BLaER1 treated with 17β-estradiol and CSF1 and Interleukin-3, amounts not matched to agents 10 nM and 100 nM (cell line): ENCODE measurements around the gene SIPA1.
"Not testable (repeated sequence)": the region's sequence is repeated elsewhere in the genome, so short reads cannot be mapped to it uniquely, and the experiment has no call there.

Experiments used
- H3K27ac ChIP-seq, 11 experiments: shearing (Covaris generic); formaldehyde crosslinking; 2 replicates each; pipeline ENCODE4 v1.8.1; 2022
- H3K27me3 ChIP-seq, 11 experiments: shearing (Covaris generic); formaldehyde crosslinking; 2 replicates each; pipeline ENCODE4 v1.8.1; 2022
- H3K36me3 ChIP-seq, 11 experiments: shearing (Covaris generic); formaldehyde crosslinking; 2 replicates each; pipeline ENCODE4 v1.8.1; 2022
- H3K4me1 ChIP-seq, 10 experiments: shearing (Covaris generic); formaldehyde crosslinking; 2 replicates each; pipeline ENCODE4 v1.8.1; 2022
- H3K4me2 ChIP-seq, 11 experiments: shearing (Covaris generic); formaldehyde crosslinking; 2 replicates each; pipeline ENCODE4 v1.8.1; 2022
- H3K4me3 ChIP-seq, 10 experiments: shearing (Covaris generic); formaldehyde crosslinking; 2 replicates each; pipeline ENCODE4 v1.8.1; 2022
- H3K9ac ChIP-seq, 11 experiments: shearing (Covaris generic); formaldehyde crosslinking; 2 replicates each; pipeline ENCODE4 v1.8.1; 2022
- H3K9me3 ChIP-seq, 11 experiments: shearing (Covaris generic); formaldehyde crosslinking; replicated peaks in 1 of 11; 2 replicates each; pipeline ENCODE4 v1.8.1; 2022
- H4K20me1 ChIP-seq, 11 experiments: shearing (Covaris generic); formaldehyde crosslinking; 2 replicates each; pipeline ENCODE4 v1.8.1; 2022
- Cebpa-rat ChIP-seq, 11 experiments: shearing (Covaris generic); IDR thresholded peaks; 2 replicates each; pipeline ENCODE4 v1.8.1; 2022

The SIPA1 gene

GRCh38 chr11:65634905-65635731 is 2.8 kb upstream of the SIPA1 start:
- peaks cover 58 to 78% (median 65%) of the 10 kb centered on the region in 10 experiments for H3K4me1 ChIP-seq
- no peak overlapping the region for H3K4me2 ChIP-seq
- no peak overlapping the region for H3K4me3 ChIP-seq

GRCh38 chr11:65636108-65637031 is 1.5 kb upstream of the SIPA1 start:
- Histone ChIP-seq H3K9me3 (no peaks in the 10 kb centered on the region), H3K4me2 (peak overlapping the region in 10 of 11 experiments; percentile 89 to 100 (median 98); a peak in 15 of 22 replicates), H3K4me3 (no peak overlapping the region), H3K27me3 (no peaks in the 10 kb centered on the region), H4K20me1 (peaks cover 0 to 63% (median 13%) of the 10 kb centered on the region in 11 experiments; a peak in 14 of 22 replicates), H3K27ac (peak overlapping the region in 1 of 11 experiments; percentile 100; a peak in 2 of 22 replicates), H3K9ac (peak overlapping the region in 6 of 11 experiments; percentile 63 to 96 (median 94); a peak in 7 of 22 replicates), H3K36me3 (peaks cover 47 to 67% (median 53%) of the 10 kb centered on the region in 11 experiments), H3K4me1 (peaks cover 70 to 85% (median 77%) of the 10 kb centered on the region in 10 experiments)
- TF ChIP-seq Cebpa-rat (IDR thresholded peaks at IDR 0.05) = no peak

More at GRCh38 chr11:65634905-65635731, 2.8 kb upstream of the SIPA1 start:
- no peaks in the 10 kb centered on the region for H3K27me3 ChIP-seq
- no peaks in the 10 kb centered on the region for H3K9me3 ChIP-seq
- H3K36me3 ChIP-seq = peaks cover 57 to 74% (median 62%) of the 10 kb centered on the region in 11 experiments
- TF ChIP-seq Cebpa-rat (IDR thresholded peaks at IDR 0.05) = no peak
- H3K27ac ChIP-seq = peak overlapping the region in 4 of 11 experiments; percentile 41 to 58 (median 52); a peak in 4 of 22 replicates
- H4K20me1 ChIP-seq = peaks cover 0 to 75% (median 13%) of the 10 kb centered on the region in 11 experiments; a peak in 14 of 22 replicates
- peak overlapping the region in 3 of 11 experiments; percentile 5 to 63 (median 53); a peak in 3 of 22 replicates for H3K9ac ChIP-seq

DNA sequence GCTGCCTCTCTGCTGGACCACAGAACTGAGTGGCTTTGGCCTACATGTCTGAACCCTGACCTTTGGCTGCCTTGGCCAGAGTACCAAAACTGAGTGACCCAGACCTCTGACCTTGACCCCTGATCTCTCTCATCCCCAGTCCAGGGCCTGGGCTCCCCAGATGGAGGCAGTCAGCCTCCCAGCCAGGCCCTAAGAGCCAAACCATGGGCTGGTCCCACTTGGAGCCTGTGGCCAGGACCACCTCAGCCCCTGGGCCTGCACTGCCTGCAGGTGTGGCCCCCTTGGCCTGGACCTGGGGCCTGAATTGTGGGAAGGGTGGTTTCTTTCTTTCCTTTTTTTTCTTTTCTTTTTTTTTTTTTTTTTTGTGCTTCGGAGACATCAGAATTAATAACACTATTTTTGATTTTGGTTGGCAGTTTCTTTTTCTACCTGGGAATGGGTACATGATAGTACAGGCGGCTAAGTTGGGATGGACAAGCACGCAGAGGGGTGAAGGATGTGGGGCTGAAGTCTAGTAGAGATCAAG is 806 bp upstream of the SIPA1 start:
- H3K9ac ChIP-seq = peak overlapping the region; percentile 84 to 96 (median 88); a peak in 16 of 22 replicates
- H3K36me3 ChIP-seq = peaks cover 46 to 67% (median 54%) of the 10 kb centered on the region in 11 experiments
- peak overlapping the region in 4 of 10 experiments; percentile 71 to 78 (median 76); a peak in 5 of 20 replicates for H3K4me3 ChIP-seq
- no peaks in the 10 kb centered on the region for H3K9me3 ChIP-seq
- TF ChIP-seq Cebpa-rat (IDR thresholded peaks at IDR 0.05) = no peak
- H3K4me1 ChIP-seq = peaks cover 73 to 85% (median 77%) of the 10 kb centered on the region in 10 experiments
- H4K20me1 ChIP-seq = peaks cover 0 to 61% (median 13%) of the 10 kb centered on the region in 11 experiments; a peak in 14 of 22 replicates
- no peaks in the 10 kb centered on the region for H3K27me3 ChIP-seq
- H3K4me2 ChIP-seq = peak overlapping the region; percentile 89 to 100 (median 98)
- peak overlapping the region in 8 of 11 experiments; percentile 94 to 100 (median 98); a peak in 9 of 22 replicates for H3K27ac ChIP-seq

GRCh38 chr11:65639228-65639597 is 1.3 kb downstream of the SIPA1 start:
- Histone ChIP-seq H3K9ac (peak overlapping the region; percentile 84 to 96 (median 88)), H3K4me2 (peak overlapping the region; percentile 89 to 100 (median 98)), H3K36me3 (peaks cover 54 to 69% (median 63%) of the 10 kb centered on the region in 11 experiments), H4K20me1 (peaks cover 0 to 61% (median 18%) of the 10 kb centered on the region in 11 experiments; a peak in 12 of 22 replicates), H3K27ac (peak overlapping the region in 10 of 11 experiments; percentile 72 to 100 (median 98); a peak in 19 of 22 replicates), H3K4me3 (peak overlapping the region; percentile 69 to 94 (median 76)), H3K4me1 (peaks cover 67 to 82% (median 73%) of the 10 kb centered on the region in 10 experiments)
- not testable (repeated sequence) for H3K27me3 ChIP-seq, H3K9me3 ChIP-seq

DNA sequence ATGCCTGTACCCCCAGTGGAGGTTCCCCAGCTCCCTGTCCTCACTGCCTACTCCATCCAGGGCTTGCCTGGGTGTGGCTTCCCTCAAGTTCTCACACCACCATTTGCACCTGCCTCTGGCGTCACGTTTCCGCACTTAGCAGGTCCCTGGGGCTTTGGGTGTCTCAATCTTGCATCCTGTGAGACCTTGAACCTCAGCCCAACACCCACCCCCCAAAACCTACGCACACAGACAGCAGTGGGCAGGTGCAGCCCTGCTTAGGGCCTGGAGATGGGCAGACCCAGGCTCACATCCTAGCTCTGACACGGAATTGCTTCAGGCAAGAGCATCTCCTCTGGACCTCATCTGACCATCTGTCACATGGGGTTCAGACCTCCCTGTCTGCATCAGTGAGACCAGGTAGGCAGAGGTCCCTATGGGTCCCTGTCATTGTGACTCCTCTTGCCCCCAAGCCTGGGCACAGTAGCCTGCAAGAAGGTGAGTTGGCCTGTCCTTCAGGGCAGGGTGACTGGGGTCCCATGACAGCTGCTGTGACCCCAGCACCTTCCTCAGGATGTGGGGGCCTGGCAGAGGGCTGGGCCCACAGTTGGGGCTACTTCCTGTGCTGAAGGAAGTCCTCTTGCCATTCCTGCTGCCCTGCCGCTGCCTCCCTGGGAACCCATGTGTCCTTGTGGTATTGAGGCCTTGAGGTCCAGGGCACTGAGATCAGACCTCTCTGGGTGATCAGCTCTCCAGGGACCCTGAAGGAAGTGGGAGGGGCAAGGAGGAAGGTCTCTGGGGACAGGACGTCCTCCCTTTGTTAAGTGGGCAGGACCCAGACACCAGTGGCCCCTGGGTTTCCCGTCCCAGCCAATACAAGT is 2.0 kb downstream of the SIPA1 start:
- H3K36me3 ChIP-seq = peaks cover 52 to 69% (median 63%) of the 10 kb centered on the region in 11 experiments
- peak overlapping the region; percentile 87 to 100 (median 97) for H3K27ac ChIP-seq
- peak overlapping the region; percentile 89 to 100 (median 98) for H3K4me2 ChIP-seq
- peak in 5 of 11 experiments; percentile 23 to 82 (median 69); a peak in 6 of 22 replicates for TF ChIP-seq Cebpa-rat (IDR thresholded peaks at IDR 0.05)
- H3K27me3 ChIP-seq = no peaks in the 10 kb centered on the region
- peak overlapping the region; percentile 62 to 94 (median 76) for H3K4me3 ChIP-seq
- H3K9ac ChIP-seq = peak overlapping the region; percentile 82 to 96 (median 88)
- H3K9me3 ChIP-seq = no peaks in the 10 kb centered on the region
- H4K20me1 ChIP-seq = peaks cover 0 to 62% (median 24%) of the 10 kb centered on the region in 11 experiments; a peak in 14 of 22 replicates
- peaks cover 62 to 76% (median 68%) of the 10 kb centered on the region in 10 experiments for H3K4me1 ChIP-seq

- TF ChIP-seq Cebpa-rat (IDR thresholded peaks at IDR 0.05) = no peak
Observed at GRCh38 chr11:65640483-65641296, 2.8 kb downstream of the SIPA1 start.

More at GRCh38 chr11:65640483-65641296, 2.8 kb downstream of the SIPA1 start:
- H3K27me3 ChIP-seq = no peaks in the 10 kb centered on the region
- peak overlapping the region; percentile 89 to 100 (median 98) for H3K4me2 ChIP-seq
- H3K27ac ChIP-seq = peak overlapping the region; percentile 87 to 100 (median 97)
- H4K20me1 ChIP-seq = peaks cover 0 to 62% (median 32%) of the 10 kb centered on the region in 11 experiments; a peak in 14 of 22 replicates
- peaks cover 62 to 76% (median 68%) of the 10 kb centered on the region in 10 experiments for H3K4me1 ChIP-seq
- H3K9me3 ChIP-seq = no peaks in the 10 kb centered on the region
- peak overlapping the region; percentile 82 to 96 (median 88) for H3K9ac ChIP-seq
- peaks cover 52 to 69% (median 63%) of the 10 kb centered on the region in 11 experiments for H3K36me3 ChIP-seq
- H3K4me3 ChIP-seq = peak overlapping the region; percentile 62 to 94 (median 76)
